ENCODE data around the gene FHL1.

Gene FHL1

GRCh38 chrX:136162827-136163570 lies 15.7 kb downstream of the FHL1 start:
- Histone ChIP-seq H3K4me2 (ENCODE audit: insufficient read depth, low read length) (no peak overlapping the region), H3K9ac (ENCODE audit: low read depth, low read length) (no peak overlapping the region), H2AFZ (ENCODE audit: low read depth, low read length) (no peak overlapping the region), H3K79me2 (ENCODE audit: insufficient read depth, low read length) (no peaks in the 10 kb centered on the region), H4K20me1 (ENCODE audit: insufficient read depth, low read length) (no peaks in the 10 kb centered on the region), H3K36me3 (ENCODE audit: insufficient read depth, low read length) (no peaks in the 10 kb centered on the region), H3K4me1 (ENCODE audit: insufficient read depth, low read length) (no peaks in the 10 kb centered on the region), H3K9me3 (ENCODE audit: insufficient read depth, low read length, severe bottlenecking) (no peaks in the 10 kb centered on the region), H3K27ac (ENCODE audit: low read length) (no peak overlapping the region), H3K27me3 (ENCODE audit: insufficient read depth, low read length, poor library complexity) (no peaks in the 10 kb centered on the region), H3K4me3 (ENCODE audit: low read depth in 1 of 2, low read length in 2 of 2) (no peak overlapping the region)
- peak; percentile 65 for DNase-seq
- peak; percentile 97 for ATAC-seq (ENCODE audit: insufficient read depth, low read depth)
- TF ChIP-seq EZH2 (IDR thresholded peaks at IDR 0.05; ENCODE audit: borderline replicate concordance, low read depth, low read length, severe bottlenecking) (no peak), CTCF (IDR thresholded peaks at IDR 0.05; ENCODE audit: borderline replicate concordance, extremely low read depth, low read length, poor library complexity, severe bottlenecking) (peak; percentile 83)

DNA sequence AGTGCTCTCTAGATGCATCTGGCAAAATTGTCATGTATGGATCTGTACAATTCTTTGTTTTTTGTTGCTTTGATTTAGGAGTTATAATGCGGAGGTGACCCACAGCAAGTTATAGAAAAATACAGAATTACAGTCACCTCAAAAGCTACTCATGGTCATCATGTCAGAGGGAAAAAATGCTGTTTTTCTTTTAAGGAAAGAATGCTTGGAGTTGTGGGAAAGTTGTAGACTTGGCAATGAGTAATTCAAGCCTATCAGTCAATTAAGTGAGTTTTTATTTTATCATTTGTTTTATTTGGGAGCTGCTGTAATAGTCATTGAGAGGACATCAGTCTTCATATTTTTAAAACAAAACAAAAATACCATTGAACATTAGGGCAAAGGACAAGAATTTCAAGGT lies 16.4 kb downstream of the FHL1 start:
- Histone ChIP-seq H3K36me3 (ENCODE audit: insufficient read depth, low read length) (no peaks in the 10 kb centered on the region), H3K4me3 (ENCODE audit: low read depth in 1 of 2, low read length in 2 of 2) (no peak overlapping the region), H3K4me2 (ENCODE audit: insufficient read depth, low read length) (no peak overlapping the region), H3K4me1 (ENCODE audit: insufficient read depth, low read length) (no peaks in the 10 kb centered on the region), H2AFZ (ENCODE audit: low read depth, low read length) (no peak overlapping the region), H3K9me3 (ENCODE audit: insufficient read depth, low read length, severe bottlenecking) (no peaks in the 10 kb centered on the region), H3K9ac (ENCODE audit: low read depth, low read length) (no peak overlapping the region), H3K27me3 (ENCODE audit: insufficient read depth, low read length, poor library complexity) (no peaks in the 10 kb centered on the region), H3K27ac (ENCODE audit: low read length) (no peak overlapping the region), H3K79me2 (ENCODE audit: insufficient read depth, low read length) (no peaks in the 10 kb centered on the region), H4K20me1 (ENCODE audit: insufficient read depth, low read length) (no peaks in the 10 kb centered on the region)
- no peak for ATAC-seq (ENCODE audit: insufficient read depth, low read depth)
- TF ChIP-seq CTCF (IDR thresholded peaks at IDR 0.05; ENCODE audit: borderline replicate concordance, extremely low read depth, low read length, poor library complexity, severe bottlenecking) (no peak), EZH2 (IDR thresholded peaks at IDR 0.05; ENCODE audit: borderline replicate concordance, low read depth, low read length, severe bottlenecking) (no peak)
- no peak for DNase-seq

DNA sequence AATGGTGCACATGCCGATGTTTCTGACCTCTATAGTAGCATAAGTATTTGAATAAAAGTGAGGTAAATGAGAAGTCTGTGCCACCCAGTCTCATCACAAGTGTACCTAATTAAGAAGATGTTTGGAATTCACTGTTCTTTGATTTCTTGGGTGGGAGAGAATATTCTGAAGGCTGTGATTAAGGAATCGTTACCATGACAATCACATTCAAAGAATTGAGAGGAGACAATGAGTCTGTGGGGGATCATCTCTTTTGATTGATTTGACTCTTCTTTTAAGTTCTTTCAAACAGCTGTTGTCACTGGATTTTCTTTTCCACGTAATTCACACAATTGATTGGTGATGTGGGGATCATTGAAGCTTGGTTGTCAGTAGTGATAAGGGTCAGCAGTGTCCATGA lies 18.1 kb downstream of the FHL1 start:
- H3K27ac ChIP-seq (ENCODE audit: low read length): no peak overlapping the region
- no peak overlapping the region for H3K4me3 ChIP-seq (ENCODE audit: low read depth in 1 of 2, low read length in 2 of 2)
- ATAC-seq (ENCODE audit: insufficient read depth, low read depth) (no peak), DNase-seq (no peak)
- TF ChIP-seq CTCF (IDR thresholded peaks at IDR 0.05; ENCODE audit: borderline replicate concordance, extremely low read depth, low read length, poor library complexity, severe bottlenecking): no peak
- TF ChIP-seq EZH2 (IDR thresholded peaks at IDR 0.05; ENCODE audit: borderline replicate concordance, low read depth, low read length, severe bottlenecking): no peak
- H3K9ac ChIP-seq (ENCODE audit: low read depth, low read length): no peak overlapping the region
- no peaks in the 10 kb centered on the region for H3K9me3 ChIP-seq (ENCODE audit: insufficient read depth, low read length, severe bottlenecking)
- no peak overlapping the region for H3K4me2 ChIP-seq (ENCODE audit: insufficient read depth, low read length)
- H3K27me3 ChIP-seq (ENCODE audit: insufficient read depth, low read length, poor library complexity): no peaks in the 10 kb centered on the region
- no peaks in the 10 kb centered on the region for H3K36me3 ChIP-seq (ENCODE audit: insufficient read depth, low read length)
- no peak overlapping the region for H2AFZ ChIP-seq (ENCODE audit: low read depth, low read length)
- no peaks in the 10 kb centered on the region for H3K79me2 ChIP-seq (ENCODE audit: insufficient read depth, low read length)
- H4K20me1 ChIP-seq (ENCODE audit: insufficient read depth, low read length): no peaks in the 10 kb centered on the region
- H3K4me1 ChIP-seq (ENCODE audit: insufficient read depth, low read length): no peaks in the 10 kb centered on the region
